BJ (cell line): Measurements from ENCODE around the gene PALMD. TPM values are rescaled to one million over a fixed set of nuclear protein-coding genes. Genes with fewer than 3 reads are reported as not detected.

Source experiments
- CTCF ChIA-PET: fragments of 350-600 bp; formaldehyde crosslinking; extraction: SDS; loops from one replicate; lab custom pipeline; 2021; ENCODE audit warnings: antibody characterized with exemption, inconsistent platforms; lab: Yijun Ruan, JAX
- POLR2A ChIA-PET: fragments of 300-600 bp; sonication (Branson Sonifier 250); formaldehyde crosslinking; extraction: SDS; loops from one replicate; lab custom pipeline; 2021; ENCODE audit warnings: antibody characterized with exemption; lab: Charles Lee
- DNase-seq: peaks from one replicate; pipeline ENCODE4 v3.0.0-alpha.2; 2011; ENCODE audit warnings: low read depth
- H3K27me3 ChIP-seq: 2 replicates; pipeline ENCODE4 v1.6.0; 2011; ENCODE audit warnings: low read length; ENCODE audit not compliant: control insufficient read depth, insufficient read depth
- H3K36me3 ChIP-seq: 2 replicates; pipeline ENCODE4 v1.5.1; 2011; ENCODE audit warnings: low read length; ENCODE audit not compliant: control insufficient read depth, insufficient read depth
- H3K4me3 ChIP-seq: 2 replicates; pipeline ENCODE4 v1.5.1; 2011; ENCODE audit warnings: low read depth, mild to moderate bottlenecking, control low read depth, low read length
- CTCF ChIP-seq: IDR thresholded peaks from 2 replicates; pipeline ENCODE4 v1.5.1; 2011; ENCODE audit warnings: low read depth, mild to moderate bottlenecking, control low read depth, inconsistent platforms, low read length, moderate library complexity; ENCODE audit not compliant: insufficient read depth
- polyA plus RNA-seq: library from polyadenylated mRNA; depleted of rRNA; stranded (reverse); fragments of >200 nt; gene quantifications from 2 replicates; pipeline ENCODE4 v1.2.3, GENCODE V29; 2011

PALMD gene
- polyA plus RNA-seq, 1 experiment = 0.06 TPM

GRCh38 chr1:99672038-99672437 lies 26.1 kb downstream of the PALMD start:
- no peak for TF ChIP-seq CTCF
- H3K4me3 ChIP-seq = no peak overlapping the region
- DNase-seq = no peak
- H3K36me3 ChIP-seq = no peaks in the 10 kb centered on the region
- no peaks in the 10 kb centered on the region for H3K27me3 ChIP-seq
- ChIA-PET CTCF (interaction anchor here (0.6 to 2.2 kb wide), 2 partner anchors 13 to 79 kb away, joined by 4 to 11 read pairs; no protein-coding TSS in a partner anchor), POLR2A (no interaction called here)

GRCh38 chr1:99672530-99673213 lies 26.8 kb downstream of the PALMD start:
- H3K4me3 ChIP-seq = no peak overlapping the region
- H3K27me3 ChIP-seq = no peaks in the 10 kb centered on the region
- H3K36me3 ChIP-seq = no peaks in the 10 kb centered on the region
- ChIA-PET CTCF (interaction anchor here (0.6 to 2.2 kb wide), 2 partner anchors 13 to 80 kb away, joined by 4 to 11 read pairs; no protein-coding TSS in a partner anchor), POLR2A (no interaction called here)
- no peak for TF ChIP-seq CTCF
- DNase-seq = no peak

GRCh38 chr1:99673315-99673714 lies 27.4 kb downstream of the PALMD start:
- H3K4me3 ChIP-seq = no peak overlapping the region
- TF ChIP-seq CTCF = no peak
- DNase-seq = no peak
- H3K36me3 ChIP-seq = no peaks in the 10 kb centered on the region
- ChIA-PET CTCF (interaction anchor here (1.5 to 2.2 kb wide), 2 partner anchors 9 to 12 kb away, joined by 4 to 11 read pairs; no protein-coding TSS in a partner anchor), POLR2A (no interaction called here)
- H3K27me3 ChIP-seq = no peaks in the 10 kb centered on the region

- ChIA-PET POLR2A (no interaction called here), CTCF (interaction anchor here (1.5 to 2.2 kb wide), 2 partner anchors 8 to 11 kb away, joined by 4 to 11 read pairs; no protein-coding TSS in a partner anchor)
- H3K4me3 ChIP-seq = no peak overlapping the region
- DNase-seq = no peak
- TF ChIP-seq CTCF = no peak
- H3K27me3 ChIP-seq = no peaks in the 10 kb centered on the region
- no peaks in the 10 kb centered on the region for H3K36me3 ChIP-seq
These were observed 28.5 kb downstream of the PALMD start for GRCh38 chr1:99674115-99675064.

- no peaks in the 10 kb centered on the region for H3K36me3 ChIP-seq
- DNase-seq = no peak
- ChIA-PET POLR2A (no interaction called here), CTCF (no interaction called here)
- no peak for TF ChIP-seq CTCF
- no peaks in the 10 kb centered on the region for H3K27me3 ChIP-seq
- H3K4me3 ChIP-seq = no peak overlapping the region
These were observed 29.4 kb downstream of the PALMD start for GRCh38 chr1:99675292-99675691.
